Activated CD4-positive, alpha-beta T cell treated with anti-CD3 and anti-CD28 coated beads, Interleukin-10, Interleukin-2, amounts not matched to agents 100 ng/mL and 50 ng/mL, durations not matched to agents 16 hours and 8 hours (primary cell): ENCODE data around the gene SOCS1.

Experiments
- DNase-seq: peaks from one replicate; pipeline ENCODE4 v3.0.0-alpha.2; 2020

The SOCS1 gene

GRCh38 chr16:11259655-11260595, 3.9 kb upstream of the SOCS1 start:
- DNase-seq, result no peak

DNA sequence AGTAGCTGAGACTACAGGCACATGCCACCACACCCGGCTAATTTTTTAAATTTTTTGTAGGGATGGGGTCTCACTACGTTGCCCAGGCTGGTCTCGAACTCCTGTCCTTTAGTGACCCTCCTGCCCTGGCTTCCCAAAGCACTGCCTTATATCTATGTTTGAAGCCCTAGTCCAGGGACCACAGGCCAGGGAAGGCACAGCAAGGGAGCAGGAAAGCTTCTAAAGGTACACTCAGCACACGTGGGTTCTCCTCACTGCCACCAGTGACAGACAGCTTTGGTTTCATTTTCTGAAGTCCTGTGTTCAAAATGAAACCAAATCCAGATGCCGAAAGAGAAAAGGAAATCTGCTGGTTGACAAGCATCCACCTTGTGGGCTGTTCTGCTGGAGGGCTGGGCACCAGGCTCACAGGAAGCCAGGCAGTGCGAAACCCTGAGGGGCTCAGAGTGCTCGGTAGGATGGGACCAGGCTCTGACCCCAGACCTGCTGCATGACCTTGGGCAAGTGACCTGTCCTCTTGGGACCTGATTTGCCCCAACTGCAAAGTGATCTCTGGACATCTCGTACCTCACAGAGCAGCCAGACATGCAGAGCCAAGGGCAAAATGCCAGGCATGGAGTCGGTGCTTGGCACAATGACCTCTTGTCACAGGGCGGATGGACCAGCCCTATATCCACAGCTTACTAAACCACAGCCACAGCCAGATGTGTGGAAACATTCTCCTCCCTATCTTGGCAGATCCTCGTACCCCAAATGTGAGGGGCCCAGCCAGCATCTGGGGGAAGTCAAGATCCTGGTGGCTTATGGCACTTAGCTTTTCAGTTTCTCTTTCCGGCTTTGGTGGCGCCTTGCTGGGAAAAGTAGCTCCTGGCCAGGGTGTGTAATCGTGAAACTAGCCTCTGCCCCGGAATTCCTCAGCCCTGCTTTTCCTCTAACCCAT, 2.8 kb upstream of the SOCS1 start:
- DNase-seq, result peak; percentile 87

DNA sequence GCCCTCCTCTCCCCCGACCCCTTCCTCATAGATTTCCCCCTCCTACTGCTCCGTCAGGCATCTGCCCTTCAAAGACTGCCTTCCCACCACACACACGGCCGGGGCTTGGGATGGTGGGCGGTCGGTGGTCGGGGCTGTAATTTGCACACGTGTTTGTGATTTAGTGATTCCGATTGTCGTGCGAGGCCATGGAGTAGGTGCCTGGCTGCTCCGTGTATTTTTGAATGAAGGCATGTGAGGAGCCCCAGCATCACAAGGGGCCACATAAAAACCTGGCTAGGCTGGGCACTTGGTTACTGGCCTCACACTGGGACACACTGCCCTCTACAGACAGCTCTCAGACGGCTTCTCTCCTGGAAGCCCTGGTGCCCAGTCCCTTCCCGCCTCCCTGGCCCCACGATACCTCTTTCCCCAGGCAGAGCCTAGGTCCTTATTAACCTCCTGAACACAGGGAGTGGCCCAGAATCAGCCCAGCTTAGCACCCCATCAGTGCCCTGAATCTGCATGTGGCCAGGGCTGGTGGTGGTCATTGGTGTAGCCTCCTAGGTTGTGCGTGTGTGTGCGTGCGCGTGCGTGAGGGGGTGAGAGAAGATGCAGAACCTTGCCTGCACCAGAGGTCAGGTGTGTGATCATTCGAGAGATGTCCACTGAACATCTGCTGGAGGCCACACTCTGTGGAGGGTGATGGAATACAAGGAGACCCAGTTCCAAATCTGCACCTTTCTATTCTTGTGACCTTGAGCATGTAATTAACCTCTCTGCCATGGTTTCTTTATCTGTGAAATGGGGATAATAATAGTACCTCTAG, 1.3 kb upstream of the SOCS1 start:
- DNase-seq, result peak; percentile 83

GRCh38 chr16:11256661-11257130, 692 bp upstream of the SOCS1 start:
- DNase-seq, result peak; percentile 48

GRCh38 chr16:11254913-11255736, 879 bp downstream of the SOCS1 start:
- DNase-seq, result peak; percentile 71

- DNase-seq, result peak; percentile 52
Observed at GRCh38 chr16:11253995-11254912, 1.8 kb downstream of the SOCS1 start.

DNA sequence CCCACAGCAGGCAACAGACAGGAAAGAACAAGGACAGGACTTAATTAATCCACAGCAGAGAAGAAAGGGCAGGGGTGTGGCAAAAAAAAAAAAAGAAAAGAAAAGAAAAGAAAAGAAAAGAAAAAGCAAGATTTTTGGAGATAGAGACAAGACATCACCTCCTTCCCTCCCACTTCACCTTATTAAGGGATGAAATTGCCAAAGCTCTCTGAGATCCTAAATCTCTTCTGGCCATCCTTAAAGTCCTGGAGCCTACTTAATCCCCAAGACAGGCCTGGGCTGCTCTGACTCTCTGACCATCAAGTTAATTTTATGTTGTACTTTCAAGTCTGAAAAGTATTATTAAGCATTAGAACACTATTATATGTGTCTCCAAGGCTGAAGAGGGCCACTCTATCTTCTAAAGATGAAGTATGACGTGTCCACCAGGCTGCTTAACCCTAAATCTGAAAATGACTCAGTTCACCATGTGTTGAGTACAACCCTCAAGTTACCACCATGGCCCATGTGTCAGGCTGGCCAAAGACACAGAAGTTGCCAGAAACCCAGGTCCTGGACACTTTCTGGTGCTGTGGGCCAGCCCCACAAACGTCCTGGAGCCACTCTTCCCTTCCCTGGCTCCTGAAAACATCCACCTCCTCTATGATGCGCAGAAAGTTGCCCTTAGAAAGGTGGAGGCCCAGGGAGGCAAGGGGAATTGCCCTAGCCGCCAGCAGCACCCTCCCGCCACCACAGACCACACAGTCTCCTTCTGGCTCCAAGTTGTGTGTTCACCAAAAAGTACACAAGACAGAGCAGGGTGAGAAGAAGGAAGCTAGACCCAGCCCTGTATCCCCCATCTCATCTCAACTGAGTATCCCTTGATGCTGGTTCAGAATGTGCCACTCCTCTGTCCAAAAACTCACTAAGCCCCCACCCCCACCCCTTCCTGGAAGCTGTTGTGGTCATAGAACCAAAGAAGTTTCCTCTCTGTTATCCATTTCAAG, 2.7 kb downstream of the SOCS1 start:
- DNase-seq, result peak; percentile 86

DNA sequence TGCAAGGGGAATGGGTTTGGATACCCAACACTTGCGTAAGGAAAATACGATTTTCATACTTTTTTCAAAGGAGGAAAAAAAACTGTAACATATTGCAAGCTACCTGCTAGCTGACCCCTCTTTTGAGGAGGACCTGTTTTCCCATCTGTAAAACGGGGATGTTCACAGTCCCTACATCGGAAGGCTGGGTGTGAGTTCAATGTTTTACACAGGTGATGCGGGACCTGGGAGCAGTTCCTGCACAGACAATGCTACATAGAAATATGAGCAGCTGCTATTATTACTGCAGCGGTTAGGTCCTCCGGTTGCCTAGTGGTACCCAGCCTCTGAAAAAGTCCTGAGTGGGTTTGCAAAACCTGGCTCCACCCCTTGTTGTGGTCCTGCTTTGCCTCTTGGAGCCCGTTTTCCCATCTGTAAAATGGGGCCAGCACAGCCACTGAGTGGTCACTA, 3.5 kb downstream of the SOCS1 start:
- peak; percentile 48 for DNase-seq

- DNase-seq, result peak; percentile 93
Observed at GRCh38 chr16:11251525-11252481, 4.2 kb downstream of the SOCS1 start.

DNA sequence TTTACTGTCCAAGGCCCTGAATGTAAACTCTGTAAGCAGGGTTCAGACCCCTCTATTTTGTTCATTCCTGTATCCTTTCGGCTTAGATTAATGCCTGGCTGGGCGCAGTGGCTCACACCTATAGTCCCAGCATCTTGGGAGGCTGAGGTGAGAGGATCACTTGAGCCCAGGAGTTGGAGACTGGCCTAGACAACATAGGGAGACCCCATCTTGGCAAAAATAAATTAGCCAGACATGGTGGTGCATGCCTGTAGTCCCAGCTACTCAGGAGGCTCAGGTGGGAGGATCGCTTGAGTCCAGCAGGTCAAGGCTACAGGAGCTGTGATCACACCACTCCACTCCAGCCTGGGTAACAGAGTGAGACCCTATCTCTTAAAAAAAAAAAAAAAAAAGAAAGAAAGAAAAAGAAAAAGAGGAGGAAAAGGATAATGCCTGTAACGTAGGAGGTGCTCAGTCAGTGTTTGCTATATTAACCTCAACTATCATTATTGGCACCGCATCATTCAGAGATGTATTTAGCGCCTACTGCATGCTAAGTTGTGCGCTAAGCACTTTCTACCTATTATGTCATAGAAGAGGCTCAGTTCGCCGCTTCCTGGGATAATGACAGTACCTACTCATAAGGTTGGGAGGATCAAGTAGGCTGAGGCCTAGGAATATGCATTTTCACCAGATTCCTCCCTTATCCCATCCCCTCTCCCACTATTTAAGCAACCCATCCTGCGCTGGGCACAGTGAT, 5.0 kb downstream of the SOCS1 start:
- no peak for DNase-seq

- DNase-seq, result peak; percentile 35
Observed at GRCh38 chr16:11250091-11250785, 5.8 kb downstream of the SOCS1 start.

GRCh38 chr16:11249233-11250061, 6.6 kb downstream of the SOCS1 start:
- DNase-seq, result no peak

GRCh38 chr16:11248133-11248532, 7.9 kb downstream of the SOCS1 start:
- peak; percentile 38 for DNase-seq

DNA sequence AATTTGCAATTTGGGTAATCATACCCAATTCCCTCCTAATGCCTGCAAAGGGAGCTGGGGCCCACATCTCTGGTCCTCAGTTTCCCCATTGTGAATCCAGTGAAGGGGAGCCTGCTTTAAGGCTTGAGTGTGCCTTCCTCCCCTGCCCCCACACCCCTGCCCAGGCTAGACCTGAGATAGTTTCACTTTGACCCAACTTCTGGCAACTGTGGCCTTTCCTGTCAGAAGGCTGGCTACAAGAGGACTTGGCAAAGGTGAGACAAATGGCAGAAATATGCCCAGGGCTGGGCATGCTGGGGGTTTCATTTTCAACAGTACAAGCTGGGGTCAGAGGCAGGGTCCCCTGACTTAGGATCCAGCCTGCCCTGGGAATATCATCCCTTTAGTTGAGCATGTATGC, 10.0 kb downstream of the SOCS1 start:
- peak; percentile 83 for DNase-seq

GRCh38 chr16:11245222-11245737, 10.7 kb downstream of the SOCS1 start:
- DNase-seq, result no peak
